ENCODE measurements around the gene DST.

DNA sequence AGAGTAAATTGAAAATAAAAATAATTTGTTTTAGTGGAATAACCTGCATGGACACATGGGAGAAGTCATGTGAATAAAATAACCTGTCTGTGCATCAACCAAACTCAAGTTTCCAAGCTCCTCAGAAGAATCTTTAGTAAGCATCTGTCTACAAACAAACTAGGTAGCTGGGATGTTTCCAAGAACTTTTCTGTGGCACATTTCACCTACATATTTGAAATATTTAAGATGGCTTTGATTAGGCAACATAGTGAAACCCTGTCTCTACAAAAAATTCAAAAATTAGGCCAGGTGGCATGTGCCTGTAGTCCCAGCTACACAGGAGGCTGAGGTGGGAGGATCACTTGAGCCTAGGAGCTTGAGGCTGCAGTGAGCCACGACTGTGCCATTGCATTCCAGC is 168.2 kb downstream of the DST start:
- TF ChIP-seq, protein P1, sequence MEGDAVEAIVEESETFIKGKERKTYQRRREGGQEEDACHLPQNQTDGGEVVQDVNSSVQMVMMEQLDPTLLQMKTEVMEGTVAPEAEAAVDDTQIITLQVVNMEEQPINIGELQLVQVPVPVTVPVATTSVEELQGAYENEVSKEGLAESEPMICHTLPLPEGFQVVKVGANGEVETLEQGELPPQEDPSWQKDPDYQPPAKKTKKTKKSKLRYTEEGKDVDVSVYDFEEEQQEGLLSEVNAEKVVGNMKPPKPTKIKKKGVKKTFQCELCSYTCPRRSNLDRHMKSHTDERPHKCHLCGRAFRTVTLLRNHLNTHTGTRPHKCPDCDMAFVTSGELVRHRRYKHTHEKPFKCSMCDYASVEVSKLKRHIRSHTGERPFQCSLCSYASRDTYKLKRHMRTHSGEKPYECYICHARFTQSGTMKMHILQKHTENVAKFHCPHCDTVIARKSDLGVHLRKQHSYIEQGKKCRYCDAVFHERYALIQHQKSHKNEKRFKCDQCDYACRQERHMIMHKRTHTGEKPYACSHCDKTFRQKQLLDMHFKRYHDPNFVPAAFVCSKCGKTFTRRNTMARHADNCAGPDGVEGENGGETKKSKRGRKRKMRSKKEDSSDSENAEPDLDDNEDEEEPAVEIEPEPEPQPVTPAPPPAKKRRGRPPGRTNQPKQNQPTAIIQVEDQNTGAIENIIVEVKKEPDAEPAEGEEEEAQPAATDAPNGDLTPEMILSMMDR (conservative IDR thresholded peaks at IDR 0.05 in 1 of 2, IDR thresholded peaks at IDR 0.05 in 1 of 2; ENCODE audit: low read depth in 1 of 2, low read length in 2 of 2) = no peak
- TF ChIP-seq EZH2 (IDR thresholded peaks at IDR 0.05; ENCODE audit: low read length, missing control alignments) = no peak
